Breast epithelium (tissue), 4 donors: ENCODE measurements around the gene TNNI3K. TPM values are rescaled to one million over a fixed set of nuclear protein-coding genes. Genes with fewer than 3 reads are reported as not detected.

ENCODE experiments used
- DNase-seq, 2 donors: peaks; one replicate each; pipeline ENCODE4 v3.0.0-alpha.2; 2019; ENCODE audit warnings: low spot score in 2 of 2
- H3K27ac ChIP-seq, 2 donors: fragments of 200-600 bp; sonication (generic) in 1 of 2; one replicate each; pipeline ENCODE4 v1.5.1; 2016 to 2019; ENCODE audit warnings: mild to moderate bottlenecking in 1 of 2
- H3K27me3 ChIP-seq, 2 donors: fragments of 200-600 bp; sonication (generic) in 1 of 2; one replicate each; pipeline versions ENCODE4 v1.5.1 to v1.6.0; 2017 to 2019; ENCODE audit warnings: control low read depth in 1 of 2, mild to moderate bottlenecking in 1 of 2
- H3K36me3 ChIP-seq: fragments of 200-600 bp; one replicate; pipeline ENCODE4 v1.5.1; 2019
- H3K4me1 ChIP-seq, 2 donors: fragments of 200-600 bp; sonication (generic); one replicate each; pipeline ENCODE4 v1.5.1; 2016 to 2019; ENCODE audit warnings: control low read depth in 1 of 2
- H3K4me3 ChIP-seq, 3 donors: fragments of 200-600 bp; sonication (generic); 1 replicate in 2 of 3; 2 replicates in 1 of 3; pipeline ENCODE4 v1.5.1; 2016 to 2019; ENCODE audit warnings: mild to moderate bottlenecking in 3 of 3, moderate library complexity in 2 of 3
- H3K9me3 ChIP-seq, 2 donors: fragments of 200-600 bp; sonication (generic) in 1 of 2; one replicate each; pipeline ENCODE4 v1.5.1; 2016 to 2019; ENCODE audit warnings: control low read depth in 1 of 2
- CTCF ChIP-seq, 3 donors: fragments of 450-650 bp; IDR thresholded peaks; one replicate each; pipeline ENCODE4 v1.5.1; 2016 to 2017; ENCODE audit warnings: antibody characterized with exemption in 3 of 3, mild to moderate bottlenecking in 3 of 3, moderate library complexity in 3 of 3
- POLR2A ChIP-seq: fragments of 450-650 bp; IDR thresholded peaks from one replicate; pipeline ENCODE4 v1.6.1; 2016; ENCODE audit warnings: antibody characterized with exemption, mild to moderate bottlenecking, moderate library complexity
- POLR2AphosphoS5 ChIP-seq, 3 donors: sonication (generic); formaldehyde crosslinking; IDR thresholded peaks; one replicate each; pipeline ENCODE4 v1.6.1; 2017; ENCODE audit warnings: antibody characterized with exemption in 3 of 3
- intact Hi-C: fragments of 100-400 bp; cut with DNase I; formaldehyde crosslinking; loops from one replicate; pipeline ENCODE4 v1.15.1; 2023; ENCODE audit warnings: low total_unique reads
- total RNA-seq, 3 donors: library from RNA; depleted of rRNA; stranded (reverse); fragments of >200 nt; gene quantifications; one replicate each; pipeline ENCODE4 v1.1.0, GENCODE V29; 2016

Gene TNNI3K
- total RNA-seq, 3 donors from 2014 or later = 1.3 to 3.7 (median 2.5) TPM

DNA sequence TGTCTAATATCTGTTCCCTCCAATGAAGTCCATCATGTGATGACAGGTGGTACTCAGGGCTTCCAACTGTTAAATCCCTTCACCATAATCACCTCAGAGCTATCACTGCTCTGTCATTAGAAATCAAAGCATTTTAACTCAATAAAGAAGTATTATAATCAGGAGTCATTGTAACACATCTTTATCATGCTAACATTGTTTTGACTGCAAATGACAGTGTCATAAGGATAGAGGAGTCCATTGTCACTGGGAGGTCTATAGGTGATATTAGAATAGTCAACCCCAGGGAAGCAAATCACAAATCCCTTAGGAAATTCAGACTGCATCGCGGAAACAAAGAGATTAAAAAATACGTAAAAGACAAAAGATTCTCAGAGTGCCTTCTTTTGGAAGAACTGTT is 246.4 kb downstream of the TNNI3K start:
- Histone ChIP-seq H3K4me3 (no peak overlapping the region), H3K9me3 (no peaks in the 10 kb centered on the region), H3K4me1 (no peaks in the 10 kb centered on the region), H3K27ac (no peak overlapping the region), H3K36me3 (no peaks in the 10 kb centered on the region), H3K27me3 (no peaks in the 10 kb centered on the region)
- intact Hi-C loops = no loop called here
- TF ChIP-seq POLR2A = no peak
- TF ChIP-seq POLR2AphosphoS5 (IDR thresholded peaks at IDR 0.05) = no peak
- no peak for DNase-seq

DNA sequence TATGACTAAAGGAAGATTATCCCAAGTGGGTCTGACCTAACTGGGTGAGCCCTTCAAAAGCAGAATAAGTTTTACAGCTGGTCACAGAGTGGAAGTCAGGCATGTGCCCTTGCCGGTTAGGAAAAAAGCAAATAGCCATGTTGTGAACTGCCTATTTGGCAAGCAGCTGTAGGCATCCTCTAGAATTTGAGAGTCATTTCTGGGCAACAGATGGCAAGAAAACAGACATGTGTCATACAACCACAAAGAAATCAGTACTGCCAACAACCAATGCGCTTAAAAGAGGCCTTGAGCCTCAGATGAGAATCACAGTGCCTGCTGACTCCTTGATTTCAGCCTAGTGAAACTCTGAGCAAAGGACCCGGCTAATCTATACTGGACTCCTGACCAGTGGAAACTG is 250.4 kb downstream of the TNNI3K start:
- Histone ChIP-seq H3K27ac (no peak overlapping the region), H3K9me3 (no peaks in the 10 kb centered on the region), H3K36me3 (no peaks in the 10 kb centered on the region), H3K4me3 (no peak overlapping the region), H3K4me1 (no peaks in the 10 kb centered on the region), H3K27me3 (no peaks in the 10 kb centered on the region)
- TF ChIP-seq CTCF (IDR thresholded peaks at IDR 0.05) (no peak), POLR2AphosphoS5 (IDR thresholded peaks at IDR 0.05) (no peak), POLR2A (no peak)
- intact Hi-C loops = no loop called here
- DNase-seq = no peak

DNA sequence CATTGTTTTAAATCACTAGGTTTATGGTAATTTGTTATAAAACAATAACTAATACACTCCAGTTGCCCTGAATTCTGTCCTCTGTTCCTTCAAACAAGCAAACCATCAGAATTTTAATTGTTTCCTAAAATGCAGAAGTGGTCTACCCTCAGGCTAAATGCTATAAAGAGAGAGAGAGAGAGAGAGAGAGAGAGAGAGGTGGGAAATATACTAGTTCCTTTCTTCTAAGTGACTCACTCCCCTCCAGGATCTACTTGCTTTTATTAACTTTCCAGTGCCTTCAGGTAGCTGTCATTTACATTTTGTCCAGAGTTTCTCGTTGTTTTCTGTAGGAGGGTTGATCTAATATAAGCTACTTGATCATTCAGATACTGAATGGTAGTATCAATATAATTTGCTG is 250.8 kb downstream of the TNNI3K start:
- DNase-seq = no peak
- Histone ChIP-seq H3K36me3 (no peaks in the 10 kb centered on the region), H3K4me3 (no peak overlapping the region), H3K9me3 (no peaks in the 10 kb centered on the region), H3K27ac (no peak overlapping the region), H3K27me3 (no peaks in the 10 kb centered on the region), H3K4me1 (no peaks in the 10 kb centered on the region)
- intact Hi-C loops = no loop called here
- TF ChIP-seq POLR2A (no peak), CTCF (IDR thresholded peaks at IDR 0.05) (no peak), POLR2AphosphoS5 (IDR thresholded peaks at IDR 0.05) (no peak)

DNA sequence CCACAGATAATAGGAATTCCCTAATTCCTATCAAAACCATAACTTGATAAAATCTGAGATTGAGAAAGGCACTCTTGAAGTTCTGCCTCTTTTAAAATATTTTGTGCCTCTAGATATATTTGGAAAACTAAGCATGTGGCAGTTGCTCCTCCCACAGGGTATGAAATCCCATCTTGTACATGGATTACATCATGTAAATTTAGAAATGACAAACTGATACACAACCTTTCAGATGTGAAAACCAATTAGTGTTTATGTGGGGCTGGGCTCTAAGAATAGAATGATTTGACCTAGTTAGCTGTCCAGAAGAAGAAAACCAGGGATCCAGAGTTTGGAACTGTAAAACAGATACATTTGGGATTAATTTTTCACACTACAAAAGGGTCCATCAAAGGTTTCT is 261.5 kb downstream of the TNNI3K start:
- H3K4me3 ChIP-seq = no peak overlapping the region
- intact Hi-C loops = no loop called here
- H3K27ac ChIP-seq = no peak overlapping the region
- no peaks in the 10 kb centered on the region for H3K36me3 ChIP-seq
- H3K27me3 ChIP-seq = no peaks in the 10 kb centered on the region
- no peaks in the 10 kb centered on the region for H3K4me1 ChIP-seq
- no peak for DNase-seq
- no peak for TF ChIP-seq POLR2AphosphoS5 (IDR thresholded peaks at IDR 0.05)
- TF ChIP-seq CTCF (IDR thresholded peaks at IDR 0.05) = no peak
- no peak for TF ChIP-seq POLR2A
- H3K9me3 ChIP-seq = no peaks in the 10 kb centered on the region

DNA sequence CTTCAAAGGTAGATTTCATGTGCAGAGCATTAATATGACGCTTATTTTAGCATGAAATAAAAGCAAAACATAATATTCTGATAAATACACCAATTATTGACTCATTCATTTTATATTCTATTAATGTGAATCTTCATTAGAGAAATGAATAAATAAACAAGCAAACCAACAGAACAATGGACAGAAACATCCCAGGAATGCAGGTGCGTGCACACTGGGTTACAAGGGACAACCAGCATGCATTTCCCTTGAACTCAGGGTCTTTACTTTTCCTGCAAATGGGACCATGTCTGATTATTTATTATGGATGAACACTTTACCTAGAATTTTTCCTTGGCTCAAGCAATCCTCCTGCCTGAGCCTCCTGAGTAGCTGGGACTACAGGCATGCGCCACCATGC is 263.7 kb downstream of the TNNI3K start:
- H3K36me3 ChIP-seq = no peaks in the 10 kb centered on the region
- H3K4me1 ChIP-seq = no peaks in the 10 kb centered on the region
- no peak for DNase-seq
- H3K9me3 ChIP-seq = no peaks in the 10 kb centered on the region
- intact Hi-C loops = no loop called here
- TF ChIP-seq POLR2AphosphoS5 (IDR thresholded peaks at IDR 0.05) (no peak), POLR2A (no peak), CTCF (IDR thresholded peaks at IDR 0.05) (no peak)
- H3K27ac ChIP-seq = no peak overlapping the region
- no peaks in the 10 kb centered on the region for H3K27me3 ChIP-seq
- no peak overlapping the region for H3K4me3 ChIP-seq

DNA sequence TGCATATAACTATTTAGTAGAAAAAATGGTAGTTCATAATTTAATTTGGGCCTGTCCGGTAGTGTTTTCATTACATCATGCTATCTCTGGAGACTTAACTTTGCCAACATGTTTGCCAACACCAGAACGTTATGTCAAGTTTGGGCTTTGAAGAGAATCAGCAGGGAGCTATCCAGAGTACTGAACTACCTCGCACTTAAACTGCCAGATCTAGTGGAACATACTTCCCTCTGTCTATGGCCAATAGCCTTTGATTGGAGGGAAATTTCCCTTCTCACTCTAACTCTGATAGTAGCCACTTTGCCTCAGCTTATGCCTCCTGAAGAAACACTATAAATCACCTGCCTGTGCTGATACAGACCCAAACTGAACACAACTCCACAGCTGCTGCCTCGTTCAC is 267.2 kb downstream of the TNNI3K start:
- DNase-seq = no peak
- Histone ChIP-seq H3K9me3 (no peaks in the 10 kb centered on the region), H3K4me3 (no peak overlapping the region), H3K36me3 (no peaks in the 10 kb centered on the region), H3K4me1 (no peaks in the 10 kb centered on the region), H3K27ac (no peak overlapping the region), H3K27me3 (no peaks in the 10 kb centered on the region)
- TF ChIP-seq POLR2AphosphoS5 (IDR thresholded peaks at IDR 0.05) = no peak
- TF ChIP-seq CTCF (IDR thresholded peaks at IDR 0.05) = no peak
- no peak for TF ChIP-seq POLR2A
- intact Hi-C loops = no loop called here
